HG03103 (cell line): ENCODE results near the gene TOMM40.
"Not testable (repeated sequence)": the region's sequence is repeated elsewhere in the genome, so short reads cannot be mapped to it uniquely, and the experiment has no call there.

Source experiments
- ATAC-seq: cut with Tn5 transposase; IDR thresholded peaks from one replicate; pipeline ENCODE4 v1.9.1; 2021; ENCODE audit warnings: low read depth; ENCODE audit not compliant: unreplicated experiment

TOMM40 gene

DNA sequence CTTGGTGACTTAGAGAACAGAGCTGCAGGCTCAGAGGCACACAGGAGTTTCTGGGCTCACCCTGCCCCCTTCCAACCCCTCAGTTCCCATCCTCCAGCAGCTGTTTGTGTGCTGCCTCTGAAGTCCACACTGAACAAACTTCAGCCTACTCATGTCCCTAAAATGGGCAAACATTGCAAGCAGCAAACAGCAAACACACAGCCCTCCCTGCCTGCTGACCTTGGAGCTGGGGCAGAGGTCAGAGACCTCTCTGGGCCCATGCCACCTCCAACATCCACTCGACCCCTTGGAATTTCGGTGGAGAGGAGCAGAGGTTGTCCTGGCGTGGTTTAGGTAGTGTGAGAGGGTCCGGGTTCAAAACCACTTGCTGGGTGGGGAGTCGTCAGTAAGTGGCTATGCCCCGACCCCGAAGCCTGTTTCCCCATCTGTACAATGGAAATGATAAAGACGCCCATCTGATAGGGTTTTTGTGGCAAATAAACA, 33.2 kb downstream of the TOMM40 start:
- no peak for ATAC-seq

DNA sequence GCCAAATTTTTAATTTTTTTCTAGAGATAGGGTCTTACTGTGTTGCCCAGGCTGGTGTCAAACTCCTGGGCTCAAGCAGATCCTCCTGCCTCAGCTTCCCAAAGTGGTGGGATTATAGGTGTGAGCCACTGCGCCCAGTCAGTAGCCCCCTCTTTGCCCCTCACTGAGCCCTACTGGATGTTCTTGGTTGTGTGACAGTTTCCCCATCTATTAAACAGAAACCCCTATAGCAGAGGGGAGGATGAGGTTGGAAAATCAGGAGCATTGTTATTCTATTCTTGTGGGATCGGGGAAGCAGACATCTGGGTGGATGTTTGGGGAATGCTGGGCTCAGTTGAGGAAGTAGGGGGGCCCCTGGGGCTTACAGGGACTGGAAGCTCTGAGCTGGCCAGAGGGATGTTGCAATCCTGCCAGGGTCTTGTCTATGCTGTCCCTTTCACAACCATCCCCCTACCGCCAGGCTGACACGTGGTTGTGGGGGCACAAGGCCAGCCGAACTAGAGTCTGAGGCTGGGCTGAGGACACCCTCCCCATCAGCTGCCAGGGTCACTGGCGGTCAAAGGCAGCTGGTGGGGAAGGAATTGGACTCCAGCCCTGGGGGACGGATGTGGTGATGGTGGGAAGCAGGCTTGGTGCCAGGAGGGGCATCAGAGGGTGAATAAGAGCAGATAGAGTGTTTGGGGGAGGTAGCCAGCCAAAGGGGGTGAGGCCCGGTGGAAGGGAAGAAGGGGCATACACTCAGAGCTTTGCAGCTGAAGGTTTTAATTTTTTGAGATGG, 34.2 kb downstream of the TOMM40 start:
- ATAC-seq, result no peak

DNA sequence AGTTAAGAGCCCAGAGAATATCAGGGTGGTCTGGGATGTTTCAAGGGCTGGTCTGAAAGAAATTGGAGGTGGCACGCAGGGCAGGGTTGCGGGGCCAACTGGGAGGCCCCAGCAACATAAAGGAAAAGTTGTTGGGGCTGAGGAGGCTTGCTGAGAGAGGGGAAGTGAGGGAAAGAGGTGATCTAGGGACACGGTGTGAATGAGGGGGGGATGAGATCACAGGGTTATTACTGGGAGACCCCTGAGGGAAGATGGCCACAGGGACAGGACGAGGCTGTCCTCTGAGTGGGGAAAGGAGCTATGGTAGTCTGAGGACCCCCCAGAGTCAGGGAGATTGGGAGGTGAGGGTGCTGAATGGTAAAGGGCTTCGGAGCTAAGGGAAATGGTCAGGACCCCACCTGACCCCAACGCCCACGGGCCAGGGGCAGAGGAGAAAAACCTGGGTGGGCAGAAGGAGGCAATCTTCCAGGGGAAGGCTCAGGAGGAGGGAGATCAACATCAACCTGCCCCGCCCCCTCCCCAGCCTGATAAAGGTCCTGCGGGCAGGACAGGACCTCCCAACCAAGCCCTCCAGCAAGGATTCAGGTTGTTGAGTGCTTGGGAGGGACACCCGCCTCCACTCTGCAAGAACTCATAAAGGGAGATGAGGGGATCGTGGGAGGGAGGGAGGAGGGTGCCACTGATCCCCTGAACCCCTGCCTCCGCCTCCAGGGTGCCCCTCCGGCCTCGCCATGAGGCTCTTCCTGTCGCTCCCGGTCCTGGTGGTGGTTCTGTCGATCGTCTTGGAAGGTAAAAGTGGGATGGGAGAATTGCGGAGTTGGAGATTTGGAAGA, 35.4 kb downstream of the TOMM40 start:
- ATAC-seq, result not testable (repeated sequence)

DNA sequence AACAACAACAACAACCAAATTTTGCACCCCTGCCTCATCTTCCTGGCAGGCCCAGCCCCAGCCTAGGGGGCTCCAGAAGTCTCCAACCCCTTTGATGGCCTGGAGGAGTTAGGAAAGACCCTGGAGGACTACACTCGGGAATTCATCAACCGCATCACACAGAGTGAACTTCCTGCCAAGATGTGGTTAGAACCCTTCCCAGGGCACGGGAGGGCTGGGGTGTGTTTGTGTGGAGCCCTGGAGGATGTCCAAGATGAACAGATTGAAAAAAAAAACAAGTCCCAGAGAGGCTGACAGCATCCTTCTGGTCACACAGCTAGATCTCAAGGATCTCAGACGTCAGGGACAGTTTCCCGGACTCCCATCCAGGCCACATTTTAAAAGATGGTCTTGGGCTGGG, 36.7 kb downstream of the TOMM40 start:
- ATAC-seq, result no peak

DNA sequence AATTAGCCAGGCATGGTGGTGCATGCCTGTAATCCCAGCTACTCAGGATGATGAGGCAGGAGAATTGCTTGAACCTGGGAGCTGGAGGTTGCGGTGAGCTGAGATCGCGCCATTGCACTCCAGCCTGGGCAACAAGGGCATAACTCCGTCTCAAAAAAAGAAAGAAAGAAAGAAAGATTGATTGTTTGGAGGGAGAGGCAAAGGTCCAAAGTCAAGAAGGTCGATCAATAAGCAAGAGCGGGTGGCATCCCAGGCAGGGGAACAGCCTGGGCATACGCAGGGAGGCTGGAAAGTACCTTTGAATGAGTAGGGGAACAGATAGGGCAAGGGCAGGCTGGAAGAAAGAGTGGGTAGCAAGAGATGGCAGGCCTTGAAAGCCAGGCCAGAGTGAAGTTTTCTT, 39.0 kb downstream of the TOMM40 start:
- no peak for ATAC-seq

DNA sequence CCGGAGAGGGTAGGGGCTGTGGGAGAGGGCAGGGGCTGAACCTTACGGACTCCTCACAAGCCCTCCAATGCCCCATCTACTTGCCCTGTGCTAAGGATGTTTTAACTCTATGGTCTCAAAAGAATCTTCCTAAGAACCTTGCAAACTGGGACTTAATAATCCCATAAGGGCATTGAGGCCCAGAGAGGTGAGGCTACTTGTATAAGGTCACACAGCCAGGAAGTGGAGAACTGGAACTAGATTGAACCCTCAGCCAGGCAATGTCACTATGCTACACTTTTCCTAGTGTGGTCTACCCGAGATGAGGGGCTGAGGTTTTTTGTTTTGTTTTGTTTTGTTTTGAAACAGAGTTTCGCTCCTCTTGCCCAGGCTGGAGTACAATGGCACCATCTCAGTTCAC, 40.5 kb downstream of the TOMM40 start:
- ATAC-seq, result no peak

DNA sequence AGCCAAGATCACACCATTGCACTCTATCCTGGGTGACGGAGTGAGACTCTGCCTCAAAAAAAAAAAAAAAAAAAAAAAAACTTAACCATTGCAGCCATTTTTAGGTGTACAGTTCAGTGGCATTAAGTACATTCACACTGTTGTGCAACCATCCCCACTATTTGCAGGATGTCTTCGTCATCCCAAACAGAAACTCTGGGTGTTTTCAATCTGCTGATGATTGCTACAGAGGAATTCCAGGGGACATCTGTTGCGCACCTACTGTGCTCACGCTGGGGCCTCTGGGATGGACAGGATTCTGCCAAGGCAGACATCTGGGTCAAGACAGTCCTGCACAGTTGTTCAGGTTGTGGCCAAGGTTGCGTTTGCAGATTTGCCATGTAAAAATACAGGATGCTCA, 48.6 kb downstream of the TOMM40 start:
- ATAC-seq, result no peak

DNA sequence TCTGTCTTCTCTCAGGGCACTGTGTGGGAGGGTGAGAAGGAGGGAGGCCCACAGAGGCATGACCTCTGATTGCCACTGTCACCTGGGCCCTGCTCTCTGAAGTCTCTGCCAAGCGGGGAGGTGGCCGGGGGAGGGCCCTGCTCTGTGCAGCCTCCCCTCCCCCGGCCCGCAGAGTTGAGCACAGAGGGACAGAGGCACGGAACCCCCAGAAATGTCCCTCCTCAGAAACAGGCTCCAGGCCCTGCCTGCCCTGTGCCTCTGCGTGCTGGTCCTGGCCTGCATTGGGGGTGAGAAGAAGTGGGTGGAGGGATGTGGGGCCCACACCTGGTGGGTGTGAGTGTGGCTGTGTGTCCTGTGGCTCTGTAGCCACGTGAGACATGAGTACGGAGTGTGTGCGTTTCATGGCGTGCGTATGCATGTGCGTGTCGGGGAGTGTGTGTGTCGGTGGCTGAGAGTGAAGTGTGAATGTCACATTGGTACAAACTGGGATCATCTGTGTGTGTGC, 51.1 kb downstream of the TOMM40 start, which contains the start of gene APOC4:
APOC4 (plus strand) TSS at position 171 of the 505 bp plus-strand sequence; CDS start at position 212, 41 bp downstream.
- ATAC-seq, result no peak

DNA sequence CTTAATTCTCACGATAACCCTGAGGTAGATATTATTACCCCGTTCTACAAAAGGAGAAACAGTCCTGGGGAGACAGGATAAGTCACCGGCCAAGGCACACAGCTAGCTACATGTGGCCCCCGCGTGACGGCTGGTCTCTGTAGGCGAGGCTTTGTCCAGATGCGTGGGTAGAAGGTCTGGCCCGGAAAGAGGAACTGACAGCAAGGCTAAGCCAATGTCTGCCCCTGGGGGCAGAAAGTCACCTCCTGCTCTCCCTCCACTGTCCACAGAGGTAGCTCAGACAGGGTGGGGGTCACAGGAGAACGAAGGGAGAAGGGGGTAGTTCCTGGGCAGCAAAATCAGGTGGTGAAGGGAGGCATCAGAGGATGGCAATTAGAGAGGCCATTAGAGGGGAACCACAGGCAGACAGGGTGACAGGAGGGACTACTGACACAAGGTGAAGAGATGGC, 52.8 kb downstream of the TOMM40 start:
- ATAC-seq, result peak; percentile 51

DNA sequence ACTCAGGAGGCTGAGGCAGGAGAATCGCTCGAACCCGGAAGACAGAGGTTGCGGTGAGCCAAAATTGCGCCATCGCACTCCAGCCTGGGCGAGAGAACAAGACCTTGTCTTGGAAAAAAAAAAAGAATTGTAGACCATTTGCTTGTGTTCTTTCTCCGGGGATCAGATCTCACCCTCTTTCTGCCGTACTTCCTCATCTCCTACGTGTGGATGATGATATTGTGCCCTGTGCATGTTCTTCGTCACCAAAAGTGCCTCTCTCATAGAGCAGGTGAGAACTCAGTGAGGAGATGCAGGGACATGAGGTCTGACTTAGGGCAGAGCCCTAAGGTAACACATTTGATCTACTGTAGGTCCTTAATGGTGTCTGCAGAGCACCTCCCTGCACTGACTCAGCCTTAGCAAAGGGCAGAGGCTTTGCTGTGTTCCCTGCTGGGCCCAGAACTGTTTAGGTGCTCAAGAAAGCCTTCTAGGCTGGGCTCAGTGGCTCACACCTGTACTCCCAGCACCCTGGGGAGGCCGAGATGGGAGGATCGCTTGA, 56.1 kb downstream of the TOMM40 start:
- ATAC-seq, result no peak

DNA sequence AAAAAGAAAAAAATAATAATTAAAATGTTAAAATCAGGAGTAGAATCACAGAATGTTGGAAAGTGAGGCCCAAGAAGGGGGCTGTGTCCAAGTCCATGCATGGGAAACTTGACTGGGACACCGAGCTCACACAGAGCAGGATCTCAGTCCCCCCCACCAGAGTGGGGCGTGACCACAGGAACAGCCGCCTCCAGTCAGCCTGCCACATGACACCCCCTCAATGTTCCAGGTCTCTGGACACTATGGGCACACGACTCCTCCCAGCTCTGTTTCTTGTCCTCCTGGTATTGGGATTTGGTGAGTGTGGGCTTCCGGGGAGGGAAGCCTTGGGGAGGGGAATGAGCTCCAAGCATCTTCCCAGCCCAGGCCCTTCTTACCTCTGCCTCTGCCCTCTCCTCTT, 57.2 kb downstream of the TOMM40 start:
- ATAC-seq, result no peak

DNA sequence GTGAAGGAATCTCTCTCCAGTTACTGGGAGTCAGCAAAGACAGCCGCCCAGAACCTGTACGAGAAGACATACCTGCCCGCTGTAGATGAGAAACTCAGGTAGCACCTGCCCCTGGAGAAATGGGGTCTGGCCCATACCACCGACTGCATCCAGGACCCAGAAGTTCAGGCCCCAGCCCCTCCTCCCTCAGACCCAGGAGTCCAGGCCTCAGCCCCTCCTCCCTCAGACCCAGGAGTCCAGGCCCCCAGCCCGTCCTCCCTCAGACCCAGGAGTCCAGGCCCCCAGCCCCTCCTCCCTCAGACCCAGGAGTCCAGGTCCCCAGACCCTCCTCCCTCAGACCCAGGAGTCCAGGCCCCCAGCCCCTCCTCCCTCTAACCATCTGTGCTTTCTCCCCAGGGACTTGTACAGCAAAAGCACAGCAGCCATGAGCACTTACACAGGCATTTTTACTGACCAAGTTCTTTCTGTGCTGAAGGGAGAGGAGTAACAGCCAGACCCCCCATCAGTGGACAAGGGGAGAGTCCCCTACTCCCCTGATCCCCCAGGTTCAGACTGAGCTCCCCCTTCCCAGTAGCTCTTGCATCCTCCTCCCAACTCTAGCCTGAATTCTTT, 57.8 kb downstream of the TOMM40 start:
- no peak for ATAC-seq

DNA sequence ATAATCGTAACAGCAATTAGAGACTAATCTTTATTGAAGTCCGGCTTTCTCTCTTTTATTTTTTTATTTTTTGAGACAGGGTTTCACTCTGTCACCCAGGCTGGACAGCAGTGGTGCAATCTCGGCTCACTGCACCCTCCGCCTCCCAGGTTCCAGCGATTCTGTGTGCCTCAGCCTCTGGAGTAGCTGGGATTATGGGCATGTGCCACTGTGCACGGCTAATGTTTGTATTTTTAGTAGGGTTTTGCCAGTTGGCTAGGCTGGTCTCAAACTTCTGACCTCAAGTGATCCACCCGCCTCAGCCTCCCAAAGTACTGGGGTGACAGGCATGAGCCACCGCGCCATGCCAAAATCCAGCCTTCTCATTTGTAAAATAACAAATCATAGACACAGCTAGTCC, 58.5 kb downstream of the TOMM40 start:
- ATAC-seq, result no peak

DNA sequence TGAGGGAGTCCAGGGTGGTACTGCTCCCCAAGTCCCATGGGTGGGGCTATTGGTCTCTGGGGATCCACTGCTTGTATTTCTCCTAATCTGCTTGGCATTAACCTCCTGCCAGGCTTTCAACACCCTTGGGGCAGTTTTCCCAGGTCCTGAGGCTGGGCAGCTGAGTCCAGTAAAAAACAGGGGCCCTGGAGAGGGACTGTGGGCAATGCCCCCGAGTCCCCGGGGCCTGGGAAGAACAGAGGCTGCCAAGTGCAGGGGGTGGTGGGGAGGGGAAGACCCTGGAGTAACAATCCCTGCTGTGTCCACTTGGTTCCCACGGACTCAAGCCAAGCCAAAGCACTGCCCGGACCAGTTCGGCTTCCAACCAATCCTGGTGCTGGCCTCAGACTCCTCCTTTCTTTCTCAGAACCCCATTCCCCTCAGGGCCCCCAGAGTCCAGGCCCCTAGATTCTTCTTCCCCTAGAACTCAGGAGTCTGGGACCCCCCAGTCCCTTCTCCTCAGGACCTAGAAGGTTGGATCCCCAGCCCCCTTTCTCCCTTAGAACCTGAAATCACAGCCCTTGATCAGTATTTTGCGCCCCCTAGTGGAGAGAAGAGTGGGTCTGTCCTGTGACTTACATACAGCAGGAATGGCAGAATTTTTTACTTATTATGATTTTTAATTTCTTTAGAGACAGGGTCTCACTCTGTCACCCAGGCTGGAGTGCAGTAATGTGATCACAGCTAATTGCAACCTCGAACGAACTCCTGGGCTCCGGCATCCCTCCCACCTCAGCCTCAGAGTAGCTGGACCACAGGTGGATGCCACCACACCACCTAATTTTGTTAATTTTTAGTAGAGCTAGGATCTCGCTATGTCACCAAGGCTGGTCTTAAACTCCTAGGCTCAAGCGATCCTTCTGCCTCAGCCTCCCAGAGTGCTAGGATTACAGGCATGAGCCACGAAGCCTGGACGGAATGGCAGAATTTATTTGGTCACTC, 60.4 kb downstream of the TOMM40 start:
- no peak for ATAC-seq
